CD4-positive, alpha-beta T cell treated with Interleukin-4 for 1 hour (primary cell): Measurements from ENCODE around the gene S100A4.
"Not testable (repeated sequence)": the region's sequence is repeated elsewhere in the genome, so short reads cannot be mapped to it uniquely, and the experiment has no call there.

Experiments used
- DNase-seq, 2 donors: peaks; one replicate each; pipeline ENCODE4 v3.0.0-alpha.2; 2020 to 2022

Gene S100A4

GRCh38 chr1:153566414-153567371, 21.1 kb upstream of the S100A4 start:
- DNase-seq, result peak; percentile 78 to 90

GRCh38 chr1:153565529-153566374, 20.1 kb upstream of the S100A4 start, which contains the start of gene S100A2:
TSS of gene S100A2 (minus strand) at chr1:153565844. CDS start at chr1:153563877, 1,967 bp downstream.
- peak; percentile 21 to 70 for DNase-seq

- DNase-seq, result no peak
Measured at GRCh38 chr1:153563991-153564390, 18.4 kb upstream of the S100A4 start.

- no peak for DNase-seq
Measured at GRCh38 chr1:153563483-153563901, 17.9 kb upstream of the S100A4 start.

- DNase-seq, result not testable (repeated sequence)
Measured at GRCh38 chr1:153562021-153562420, 16.4 kb upstream of the S100A4 start.

GRCh38 chr1:153561466-153561985, 15.9 kb upstream of the S100A4 start:
- DNase-seq, result no peak

GRCh38 chr1:153560771-153561465, 15.3 kb upstream of the S100A4 start:
- DNase-seq, result no peak

- no peak for DNase-seq
Measured at GRCh38 chr1:153560241-153560640, 14.6 kb upstream of the S100A4 start.

- DNase-seq, result no peak
Measured at GRCh38 chr1:153557877-153558276, 12.3 kb upstream of the S100A4 start.

GRCh38 chr1:153556348-153556747, 10.7 kb upstream of the S100A4 start:
- no peak for DNase-seq

GRCh38 chr1:153553830-153554541, 8.4 kb upstream of the S100A4 start:
- no peak for DNase-seq

- no peak for DNase-seq
Measured at GRCh38 chr1:153553096-153553495, 7.5 kb upstream of the S100A4 start.

- no peak for DNase-seq
Measured at GRCh38 chr1:153552335-153552734, 6.7 kb upstream of the S100A4 start.

GRCh38 chr1:153550827-153551500, 5.4 kb upstream of the S100A4 start:
- DNase-seq, result peak in 1 of 2 donors; percentile 24

GRCh38 chr1:153550398-153550758, 4.8 kb upstream of the S100A4 start:
- DNase-seq, result no peak

- no peak for DNase-seq
Measured at GRCh38 chr1:153549741-153550397, 4.3 kb upstream of the S100A4 start.

GRCh38 chr1:153548722-153549688, 3.4 kb upstream of the S100A4 start, which contains the start of gene S100A3:
TSS of gene S100A3 (minus strand) at chr1:153549258. CDS start at chr1:153548485, 773 bp downstream.
- DNase-seq, result no peak

GRCh38 chr1:153547560-153548551, 2.2 kb upstream of the S100A4 start:
- DNase-seq, result no peak
